K562 (cell line): ENCODE data around the gene RBSN. TPM values are rescaled to one million over a fixed set of nuclear protein-coding genes. Genes with fewer than 3 reads are reported as not detected.

Experiments used
- ATAC-seq: fragments of 200-7000 bp; cut with Tn5 transposase; 3 replicates; pipeline ENCODE4 v1.9.1; 2020; ENCODE audit warnings: moderate library complexity
- BruUV-seq: library from RNA; stranded (reverse); fragments of 400-500 nt; replicated peaks from 2 replicates; lab custom pipeline; 2021; lab: Mats Ljungman, UMichigan
- CTCF ChIA-PET: fragments of 300-600 bp; formaldehyde crosslinking; extraction: SDS; loops from one replicate; lab custom pipeline; 2021; ENCODE audit warnings: low intra/inter-chr PET ratio; lab: Yijun Ruan, JAX
- POLR2A ChIA-PET: fragments of 300-600, 350-650 bp; sonication (Branson Sonifier 250); formaldehyde crosslinking; extraction: SDS; loops from one replicate; lab custom pipeline; 2021; ENCODE audit warnings: antibody characterized with exemption, inconsistent platforms; lab: Yijun Ruan, JAX
- DNase-seq, 4 experiments: peaks; one replicate each; pipeline versions ENCODE4 v3.0.0 to v3.0.0-alpha.2; 2011 to 2018; ENCODE audit warnings: low spot score in 3 of 4, mixed read lengths in 3 of 4; ENCODE audit errors: extremely low read depth in 1 of 4
- FAIRE-seq: peaks from 2 replicates; lab custom pipeline; 2011; peaks lifted over from hg19 to GRCh38; lab: Jason Lieb, UNC
- H2AFZ ChIP-seq: 2 replicates; pipeline ENCODE4 v1.6.0; 2011; ENCODE audit warnings: low read depth, low read length, control low read depth, inconsistent platforms
- H3K27ac ChIP-seq: fragments of 200-600 bp; 3 replicates; pipeline ENCODE4 v1.8.0; 2011; ENCODE audit warnings: low read depth, mild to moderate bottlenecking, control low read depth, inconsistent platforms, low read length, moderate library complexity, mixed read lengths; ENCODE audit errors: extremely low read depth
- H3K27me3 ChIP-seq, 2 experiments: fragments of 300-600 bp in 1 of 2; 2 replicates in 1 of 2; 3 replicates in 1 of 2; pipeline versions ENCODE4 v1.6.0 to v1.8.0; 2011; ENCODE audit warnings: inconsistent platforms in 2 of 2, low read length in 2 of 2, mild to moderate bottlenecking in 1 of 2, mixed read lengths in 1 of 2, moderate library complexity in 1 of 2; ENCODE audit not compliant: control insufficient read depth in 2 of 2, insufficient read depth in 2 of 2
- H3K36me3 ChIP-seq: fragments of 300-600 bp; 3 replicates; pipeline ENCODE4 v1.8.0; 2011; ENCODE audit warnings: mild to moderate bottlenecking, low read length, inconsistent platforms; ENCODE audit not compliant: control insufficient read depth, insufficient read depth
- H3K4me1 ChIP-seq, 2 experiments: fragments of 200-600 bp in 1 of 2; replicated peaks in 1 of 2; 2 replicates in 1 of 2; 3 replicates in 1 of 2; pipeline versions ENCODE4 v1.5.1 to v1.8.0; 2011; ENCODE audit warnings: inconsistent platforms in 2 of 2, low read length in 2 of 2, mild to moderate bottlenecking in 1 of 2, mixed read lengths in 1 of 2, moderate library complexity in 1 of 2; ENCODE audit not compliant: control insufficient read depth in 2 of 2, insufficient read depth in 2 of 2
- H3K4me2 ChIP-seq: 2 replicates; pipeline ENCODE4 v1.6.1; 2011; ENCODE audit warnings: low read length, control low read depth, inconsistent platforms, mixed read lengths; ENCODE audit not compliant: insufficient read depth
- H3K4me3 ChIP-seq: fragments of 200-600 bp; sonication (generic), shearing (Covaris generic); 2 replicates; pipeline ENCODE4 v1.5.1; 2016; ENCODE audit warnings: control low read depth, inconsistent platforms
- H3K79me2 ChIP-seq: fragments of 200-600 bp; 3 replicates; pipeline ENCODE4 v1.8.0; 2011; ENCODE audit warnings: low read length, inconsistent platforms; ENCODE audit not compliant: control insufficient read depth, insufficient read depth
- H3K9ac ChIP-seq, 2 experiments: 2 replicates each; pipeline versions ENCODE4 v1.6.0 to v1.6.1; 2011; ENCODE audit warnings: low read depth in 2 of 2, low read length in 2 of 2, control low read depth in 1 of 2, inconsistent platforms in 1 of 2, mild to moderate bottlenecking in 1 of 2, mixed read lengths in 1 of 2; ENCODE audit not compliant: insufficient read depth in 1 of 2
- H3K9me1 ChIP-seq: one replicate; pipeline ENCODE4 v1.6.0; 2011; ENCODE audit warnings: inconsistent platforms, mild to moderate bottlenecking, low read length, moderate library complexity; ENCODE audit not compliant: control insufficient read depth, insufficient read depth
- H3K9me3 ChIP-seq: replicated peaks from 2 replicates; pipeline ENCODE4 v1.5.1; 2011; ENCODE audit warnings: low read depth, low read length, inconsistent platforms; ENCODE audit not compliant: control insufficient read depth, insufficient read depth
- H4K20me1 ChIP-seq: replicated peaks from 2 replicates; pipeline ENCODE4 v1.6.1; 2011; ENCODE audit warnings: low read length, inconsistent platforms, mixed read lengths; ENCODE audit not compliant: control insufficient read depth, insufficient read depth
- ARID4B ChIP-seq: sonication (generic); formaldehyde crosslinking; IDR thresholded peaks from 2 replicates; pipeline ENCODE4 v1.8.0; 2022; ENCODE audit warnings: mild to moderate bottlenecking, missing genetic modification reagents
- BMI1 ChIP-seq: fragments of 150-350 bp; IDR thresholded peaks from 2 replicates; pipeline ENCODE4 v1.6.1; 2014; ENCODE audit warnings: low read length
- CLOCK ChIP-seq: fragments of 250-450 bp; sonication (Bioruptor Pico); IDR thresholded peaks from 2 replicates; pipeline ENCODE4 v1.4.0; 2020; ENCODE audit warnings: mild to moderate bottlenecking, moderate library complexity, borderline replicate concordance
- EP300 ChIP-seq: IDR thresholded peaks from 2 replicates; pipeline ENCODE4 v1.6.1; 2012; ENCODE audit warnings: low read length, improper control_type of control experiment
- FOXJ3 ChIP-seq: sonication (generic); formaldehyde crosslinking; IDR thresholded peaks from 2 replicates; pipeline ENCODE4 v1.4.0; 2020; ENCODE audit warnings: mild to moderate bottlenecking, missing genetic modification reagents
- GTF2E2 ChIP-seq: fragments of 200-800 bp; sonication (Bioruptor generic); IDR thresholded peaks from 2 replicates; pipeline ENCODE4 v1.6.1; 2016; ENCODE audit warnings: missing genetic modification characterization, missing compliant biosample characterization
- HINFP ChIP-seq: fragments of 450-650 bp; conservative IDR thresholded peaks from 2 replicates; pipeline ENCODE4 v1.6.1; 2016; ENCODE audit warnings: missing genetic modification characterization, low read depth, mild to moderate bottlenecking, control low read depth, missing compliant biosample characterization
- HMG20A ChIP-seq: fragments of 450-650 bp; formaldehyde crosslinking; conservative IDR thresholded peaks from 2 replicates; pipeline ENCODE4 v1.4.0; 2020; ENCODE audit warnings: mild to moderate bottlenecking, mixed read lengths
- IRF9 ChIP-seq: fragments of 450-650 bp; IDR thresholded peaks from 2 replicates; pipeline ENCODE4 v1.6.1; 2016; ENCODE audit warnings: missing biosample characterization, missing genetic modification characterization
- MED1 ChIP-seq: sonication (generic); formaldehyde crosslinking; IDR thresholded peaks from 2 replicates; pipeline ENCODE4 v1.8.1; 2023; ENCODE audit warnings: missing genetic modification reagents, borderline replicate concordance
- RBM22 ChIP-seq: fragments of 200-400 bp; formaldehyde crosslinking; IDR thresholded peaks from 2 replicates; pipeline ENCODE4 v1.6.1; 2018; ENCODE audit warnings: low read length, low read depth; ENCODE audit not compliant: poor library complexity, severe bottlenecking
- SREBF1 ChIP-seq: fragments of 150-350 bp; IDR thresholded peaks from 2 replicates; pipeline ENCODE4 v1.6.1; 2014; ENCODE audit warnings: antibody characterized with exemption, low read depth, low read length, borderline replicate concordance
- ZNF140 ChIP-seq: fragments of 250-450 bp; sonication (Bioruptor Pico); IDR thresholded peaks from 2 replicates; pipeline ENCODE4 v1.8.0; 2021; ENCODE audit warnings: moderate library complexity, mild to moderate bottlenecking, inconsistent platforms
- ZNF79 ChIP-seq: fragments of 250-450 bp; sonication (Bioruptor Pico); IDR thresholded peaks from 2 replicates; pipeline ENCODE4 v1.4.0; 2020; ENCODE audit warnings: low read depth, mild to moderate bottlenecking, moderate library complexity
- WGBS: fragments of 100-300 bp; shearing (Covaris generic); methylation state at CpG from one replicate; pipeline ENCODE4 v1.1.6; 2016; ENCODE audit warnings: low coverage, mixed read lengths; ENCODE audit not compliant: insufficient coverage; ENCODE audit errors: missing lambda C conversion rate; 5-methylcytosine and 5-hydroxymethylcytosine counted together
- in situ Hi-C: fragments of 300-500 bp; cut with MboI; formaldehyde crosslinking; loops from 4 replicates; pipeline ENCODE4 v1.15.0; 2018; ENCODE audit warnings: inconsistent platforms, mixed read lengths
- intact Hi-C: fragments of 100-400 bp; cut with micrococcal nuclease; formaldehyde crosslinking; loops from 2 replicates; pipeline ENCODE4 v1.14.2; 2022
- polyA plus RNA-seq, 8 experiments: library from polyadenylated mRNA; depleted of rRNA in 4 of 8; stranded (reverse) in 5 of 8; unstranded in 3 of 8; fragments of >200 nt; fragmentation: Nextera tagmentation in 2 of 8; fragmentation: Illumina TruSeq in 1 of 8; extraction: Ambion mirVana in 2 of 8; extraction: Trizol in 1 of 8; gene quantifications; 2 replicates each; pipeline versions ENCODE4 v1.2.1 to v1.2.3, GENCODE V29; 2011 to 2014; ENCODE audit warnings: inconsistent platforms in 1 of 8, missing spikeins in 1 of 8
- total RNA-seq, 7 experiments: library from RNA; depleted of rRNA in 6 of 7; stranded (reverse); fragments of >200 nt in 6 of 7; fragmentation: Illumina TruSeq in 2 of 7; extraction: Trizol in 2 of 7; gene quantifications; 2 replicates each; pipeline versions ENCODE4 v1.2.1 to v1.2.3, GENCODE V29; 2011 to 2021; ENCODE audit warnings: low replicate concordance in 1 of 7

Gene RBSN
- total and polyA plus RNA-seq, 9 of the 15 experiments (the other 6 are each of a cell fraction or from before 2014, with no cell fraction given): 2.9 to 19.6 (median 15.0) TPM

- H3K4me2 ChIP-seq: no peak overlapping the region
- CTCF ChIA-PET: no interaction called here
- peaks cover 0 to 10% of the 10 kb centered on the region in 2 experiments; a peak in 2 of 5 replicates for H3K4me1 ChIP-seq
- H3K9me3 ChIP-seq: no peaks in the 10 kb centered on the region
- POLR2A ChIA-PET: no interaction called here
- H3K9me1 ChIP-seq: no peaks in the 10 kb centered on the region
- no peak overlapping the region for H3K4me3 ChIP-seq
- BruUV-seq: no TSS peak
- intact Hi-C loops: no loop called here
- no peak for DNase-seq
- 7% methylated on average over 2 of the region's 2 CpGs for WGBS
- no peaks in the 10 kb centered on the region for H3K79me2 ChIP-seq
- H2AFZ ChIP-seq: no peak overlapping the region
- H3K9ac ChIP-seq: no peak overlapping the region
- TF ChIP-seq EP300 (no peak), HINFP (tag) (no peak), RBM22 (no peak), HMG20A (CRISPR knock-in tag) (no peak), GTF2E2 (tag) (no peak), IRF9 (tag) (no peak), ARID4B (CRISPR knock-in tag) (no peak), FOXJ3 (CRISPR knock-in tag) (no peak), ZNF79 (no peak), CLOCK (no peak), ZNF140 (no peak), SREBF1 (no peak), BMI1 (no peak), MED1 (no peak)
- TF ChIP-seq, all 486 proteins: peak for 0
- H3K27ac ChIP-seq: no peak overlapping the region
- ATAC-seq (no peak), FAIRE-seq (no peak)
- H3K27me3 ChIP-seq: peaks cover 0 to 14% of the 10 kb centered on the region in 2 experiments; a peak in 2 of 5 replicates
- H4K20me1 ChIP-seq: no peaks in the 10 kb centered on the region
- no peaks in the 10 kb centered on the region for H3K36me3 ChIP-seq
- in situ Hi-C loops: no loop called here
Observed at GRCh38 chr3:15120986-15121385, 22.0 kb upstream of the RBSN start.
